H9 (cell line): ENCODE data around the gene SCNN1B. TPM values are rescaled to one million over a fixed set of nuclear protein-coding genes. Genes with fewer than 3 reads are reported as not detected.
A peak's percentile ranks its signal among the peaks of the same experiment; 100 is the strongest.

Experiments
- DNase-seq: peaks from one replicate; pipeline ENCODE4 v3.0.0-alpha.2; 2017
- H2AFZ ChIP-seq: one replicate; pipeline ENCODE4 v1.6.1; 2013; ENCODE audit warnings: mild to moderate bottlenecking, low read length, control low read depth, moderate library complexity
- H2AK5ac ChIP-seq: 2 replicates; pipeline ENCODE4 v1.6.1; 2013; ENCODE audit warnings: low read length, control low read depth, mixed read lengths; ENCODE audit not compliant: insufficient read length
- H2BK120ac ChIP-seq: one replicate; pipeline ENCODE4 v1.6.1; 2013; ENCODE audit warnings: low read depth, mild to moderate bottlenecking, low read length, control low read depth, inconsistent platforms; ENCODE audit not compliant: poor library complexity, severe bottlenecking
- H2BK12ac ChIP-seq: 2 replicates; pipeline ENCODE4 v1.6.1; 2013; ENCODE audit warnings: low read length, control low read depth, mixed read lengths, low read depth; ENCODE audit not compliant: insufficient read length
- H2BK15ac ChIP-seq: 2 replicates; pipeline ENCODE4 v1.6.1; 2013; ENCODE audit warnings: low read depth, low read length, control low read depth
- H2BK20ac ChIP-seq: one replicate; pipeline ENCODE4 v1.6.1; 2013; ENCODE audit warnings: low read depth, mild to moderate bottlenecking, low read length, control low read depth, inconsistent platforms; ENCODE audit not compliant: poor library complexity, severe bottlenecking
- H2BK5ac ChIP-seq: 2 replicates; pipeline ENCODE4 v1.6.1; 2013; ENCODE audit warnings: low read length, control low read depth, mixed read lengths; ENCODE audit not compliant: insufficient read length
- H3K14ac ChIP-seq: 2 replicates; pipeline ENCODE4 v1.6.1; 2013; ENCODE audit warnings: low read length, control low read depth; ENCODE audit not compliant: insufficient read depth
- H3K18ac ChIP-seq: 2 replicates; pipeline ENCODE4 v1.6.1; 2013; ENCODE audit warnings: low read depth, mild to moderate bottlenecking, mixed read lengths, low read length, control low read depth; ENCODE audit not compliant: insufficient read length
- H3K23ac ChIP-seq: 2 replicates; pipeline ENCODE4 v1.6.1; 2013; ENCODE audit warnings: low read length, control low read depth, mixed read lengths, low read depth; ENCODE audit not compliant: insufficient read length
- H3K23me2 ChIP-seq: 2 replicates; pipeline ENCODE4 v1.6.1; 2013; ENCODE audit warnings: low read depth, mild to moderate bottlenecking, mixed read lengths, low read length, control low read depth; ENCODE audit not compliant: insufficient read length, poor library complexity, severe bottlenecking
- H3K27ac ChIP-seq: 2 replicates; pipeline ENCODE4 v1.5.1; 2013; ENCODE audit warnings: low read length, control low read depth, mixed read lengths, low read depth; ENCODE audit not compliant: insufficient read length
- H3K27me3 ChIP-seq: 2 replicates; pipeline ENCODE4 v1.6.1; 2013; ENCODE audit warnings: low read length, control low read depth, inconsistent platforms; ENCODE audit not compliant: insufficient read depth
- H3K4ac ChIP-seq: 2 replicates; pipeline ENCODE4 v1.6.1; 2013; ENCODE audit warnings: low read depth, mild to moderate bottlenecking, control low read depth, inconsistent platforms, low read length, moderate library complexity
- H3K4me1 ChIP-seq: 2 replicates; pipeline ENCODE4 v1.6.1; 2013; ENCODE audit warnings: low read length, control low read depth, inconsistent platforms; ENCODE audit not compliant: insufficient read depth
- H3K4me2 ChIP-seq: 2 replicates; pipeline ENCODE4 v1.6.1; 2013; ENCODE audit warnings: low read length, control low read depth, mixed read lengths; ENCODE audit not compliant: insufficient read length, insufficient read depth
- H3K56ac ChIP-seq: 2 replicates; pipeline ENCODE4 v1.6.1; 2013; ENCODE audit warnings: low read depth, mild to moderate bottlenecking, mixed read lengths, low read length, control low read depth; ENCODE audit not compliant: insufficient read length
- H3K79me1 ChIP-seq: 2 replicates; pipeline ENCODE4 v1.6.1; 2013; ENCODE audit warnings: low read depth, mild to moderate bottlenecking, moderate library complexity, low read length, control low read depth, inconsistent platforms; ENCODE audit not compliant: insufficient read depth, poor library complexity, severe bottlenecking
- H3K79me2 ChIP-seq: 2 replicates; pipeline ENCODE4 v1.6.1; 2013; ENCODE audit warnings: low read length, control low read depth, inconsistent platforms; ENCODE audit not compliant: insufficient read depth
- H3K9ac ChIP-seq: 2 replicates; pipeline ENCODE4 v1.6.1; 2013; ENCODE audit warnings: low read length, control low read depth, mixed read lengths; ENCODE audit not compliant: insufficient read length; ENCODE audit errors: extremely low read depth
- H3K9me3 ChIP-seq: one replicate; pipeline ENCODE4 v1.6.1; 2013; ENCODE audit warnings: low read depth, low read length, inconsistent platforms; ENCODE audit not compliant: control insufficient read depth
- H3T11ph ChIP-seq: one replicate; pipeline ENCODE4 v1.6.1; 2013; ENCODE audit warnings: mild to moderate bottlenecking, low read length, control low read depth, inconsistent platforms
- H4K20me1 ChIP-seq: one replicate; pipeline ENCODE4 v1.6.1; 2013; ENCODE audit not compliant: control insufficient read depth, insufficient read length, insufficient read depth
- H4K5ac ChIP-seq: 2 replicates; pipeline ENCODE4 v1.6.1; 2013; ENCODE audit warnings: low read depth, mild to moderate bottlenecking, mixed read lengths, low read length, control low read depth; ENCODE audit not compliant: insufficient read length
- H4K8ac ChIP-seq: replicated peaks from 2 replicates; pipeline ENCODE4 v1.6.1; 2013; ENCODE audit warnings: low read length, control low read depth, mixed read lengths, low read depth; ENCODE audit not compliant: insufficient read length
- H4K91ac ChIP-seq: 2 replicates; pipeline ENCODE4 v1.6.1; 2013; ENCODE audit warnings: low read depth, mild to moderate bottlenecking, moderate library complexity, mixed read lengths, low read length, control low read depth; ENCODE audit not compliant: insufficient read length
- H3K27ac Mint-ChIP-seq, 3 experiments: 2 replicates in 2 of 3; 3 replicates in 1 of 3; pipeline ENCODE4 v1.8.0; 2020 to 2021; ENCODE audit warnings: mixed read lengths in 3 of 3, mild to moderate bottlenecking in 1 of 3, moderate library complexity in 1 of 3
- H3K27me3 Mint-ChIP-seq: 2 replicates; pipeline ENCODE4 v1.8.0; 2021; ENCODE audit warnings: low read depth, mild to moderate bottlenecking, moderate library complexity, mixed read lengths
- H3K36me3 Mint-ChIP-seq, 3 experiments: 2 replicates in 2 of 3; 3 replicates in 1 of 3; pipeline ENCODE4 v1.8.0; 2020 to 2021; ENCODE audit warnings: low read depth in 3 of 3, mixed read lengths in 3 of 3; ENCODE audit not compliant: insufficient read depth in 1 of 3
- H3K4me1 Mint-ChIP-seq, 2 experiments: 2 replicates each; pipeline ENCODE4 v1.8.0; 2020; ENCODE audit warnings: mixed read lengths in 2 of 2
- H3K4me3 Mint-ChIP-seq, 2 experiments: 2 replicates in 1 of 2; 3 replicates in 1 of 2; pipeline ENCODE4 v1.8.0; 2020 to 2021; ENCODE audit warnings: mild to moderate bottlenecking in 2 of 2, mixed read lengths in 2 of 2, moderate library complexity in 1 of 2
- H3K9me3 Mint-ChIP-seq, 2 experiments: 2 replicates in 1 of 2; 3 replicates in 1 of 2; pipeline ENCODE4 v1.8.0; 2020; ENCODE audit warnings: mild to moderate bottlenecking in 2 of 2, mixed read lengths in 2 of 2, moderate library complexity in 1 of 2
- CTCF ChIP-seq: fragments of 200-600 bp; sonication (generic); conservative IDR thresholded peaks from 3 replicates; pipeline ENCODE4 v1.8.0; 2021; ENCODE audit warnings: antibody characterized with exemption, mild to moderate bottlenecking
- WGBS: extraction: QIAGEN DNeasy Blood & Tissue Kit; methylation state at CpG from one replicate; pipeline ENCODE4 v1.1.7; 2013; ENCODE audit warnings: missing lambda C conversion rate, low lambda C conversion rate, mixed read lengths; ENCODE audit not compliant: insufficient read length; ENCODE audit errors: extremely low coverage; 5-methylcytosine and 5-hydroxymethylcytosine counted together
- total RNA-seq: library from RNA; stranded (reverse); gene quantifications from 2 replicates; pipeline ENCODE4 v1.2.1, GENCODE V29; 2021

The SCNN1B gene
- total RNA-seq, 1 experiment from 2014 or later = 0.11 TPM

GRCh38 chr16:23383881-23384280, 81.8 kb downstream of the SCNN1B start:
- Histone ChIP-seq H3K79me1 (no peaks in the 10 kb centered on the region), H2BK120ac (no peak overlapping the region), H4K5ac (no peak overlapping the region), H3K27me3 (no peaks in the 10 kb centered on the region), H3K23me2 (no peaks in the 10 kb centered on the region), H2BK12ac (no peak overlapping the region), H2BK5ac (no peak overlapping the region), H4K91ac (no peak overlapping the region), H2BK15ac (no peak overlapping the region), H4K20me1 (no peaks in the 10 kb centered on the region), H3K27ac (no peak overlapping the region), H4K8ac (no peak overlapping the region), H3K56ac (no peak overlapping the region), H3K9me3 (no peaks in the 10 kb centered on the region), H3K9ac (no peak overlapping the region), H3T11ph (no peak overlapping the region), H2AFZ (no peak overlapping the region), H3K4me2 (no peak overlapping the region), H3K79me2 (no peaks in the 10 kb centered on the region), H3K14ac (no peak overlapping the region), H3K4me1 (no peaks in the 10 kb centered on the region), H2BK20ac (no peak overlapping the region), H3K4ac (no peak overlapping the region), H2AK5ac (no peak overlapping the region), H3K23ac (no peak overlapping the region), H3K18ac (no peak overlapping the region)
- Mint-ChIP-seq H3K4me1 (peaks cover 16% of the 10 kb centered on the region in 2 experiments), H3K27ac (peak overlapping the region in 1 of 3 experiments; percentile 12; a peak in 2 of 7 replicates), H3K4me3 (no peak overlapping the region), H3K36me3 (peaks cover 6 to 9% (median 8%) of the 10 kb centered on the region in 3 experiments; a peak in 6 of 7 replicates), H3K27me3 (no peaks in the 10 kb centered on the region), H3K9me3 (no peaks in the 10 kb centered on the region)
- WGBS = no CpG with 5 or more reads among the region's 3 CpGs
- no peak for TF ChIP-seq CTCF
- no peak for DNase-seq
